NT2/D1 (cell line): ENCODE results near the gene FBXL7.

Source experiments
- DNase-seq: peaks from one replicate; pipeline ENCODE4 v3.0.0-alpha.2; 2011; ENCODE audit warnings: low read depth, low spot score
- H3K27me3 ChIP-seq: 2 replicates; pipeline ENCODE4 v1.6.0; 2011; ENCODE audit warnings: mild to moderate bottlenecking; ENCODE audit not compliant: insufficient read length, insufficient read depth
- H3K36me3 ChIP-seq: 2 replicates; pipeline ENCODE4 v1.6.1; 2011; ENCODE audit warnings: mild to moderate bottlenecking, low read length, mixed read lengths; ENCODE audit not compliant: insufficient read depth, insufficient read length
- H3K4me1 ChIP-seq: 2 replicates; pipeline ENCODE4 v1.5.1; 2011; ENCODE audit not compliant: insufficient read depth, insufficient read length
- H3K4me3 ChIP-seq: 2 replicates; pipeline ENCODE4 v1.5.1; 2011; ENCODE audit warnings: low read depth; ENCODE audit not compliant: insufficient read length
- H3K9ac ChIP-seq: 2 replicates; pipeline ENCODE4 v1.6.0; 2011; ENCODE audit warnings: low read depth; ENCODE audit not compliant: insufficient read length
- H3K9me3 ChIP-seq: 2 replicates; pipeline ENCODE4 v1.5.1; 2011; ENCODE audit warnings: mild to moderate bottlenecking, low read length; ENCODE audit not compliant: insufficient read depth
- SUZ12 ChIP-seq: IDR thresholded peaks from 2 replicates; pipeline ENCODE4 v1.6.1; 2011; ENCODE audit not compliant: insufficient read length, insufficient read depth; ENCODE audit errors: extremely low read depth
- YY1 ChIP-seq: IDR thresholded peaks from 2 replicates; pipeline ENCODE4 v1.6.1; 2011; ENCODE audit not compliant: insufficient read length, insufficient read depth
- ZNF274 ChIP-seq: IDR thresholded peaks from 2 replicates; pipeline ENCODE4 v1.6.1; 2011; ENCODE audit warnings: mild to moderate bottlenecking, low read depth, low read length

The FBXL7 gene

DNA sequence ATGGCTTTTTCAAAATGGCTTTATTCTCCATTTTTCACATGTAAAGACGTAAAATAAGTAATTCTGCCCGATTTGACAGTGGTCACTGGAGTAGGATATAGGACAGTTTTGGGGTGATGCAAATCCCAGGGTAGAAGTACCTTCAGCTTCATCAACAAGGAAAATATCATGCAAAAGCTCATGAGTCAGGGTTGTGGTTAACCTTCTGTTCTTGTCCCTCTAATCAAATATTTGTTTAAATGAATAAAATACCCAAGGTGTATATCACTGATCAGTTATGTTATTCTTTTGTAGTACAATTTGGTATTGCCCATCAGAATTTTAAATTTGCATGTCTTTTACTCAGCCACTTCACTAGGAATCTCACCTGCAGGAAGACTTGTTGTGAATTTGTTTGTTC, 40.0 kb downstream of the FBXL7 start:
- no peaks in the 10 kb centered on the region for H3K27me3 ChIP-seq
- TF ChIP-seq YY1 (no peak), ZNF274 (no peak), SUZ12 (no peak)

GRCh38 chr5:15544039-15544438, 44.1 kb downstream of the FBXL7 start:
- no peaks in the 10 kb centered on the region for H3K36me3 ChIP-seq

More for the DNA sequence above, 40.0 kb downstream of the FBXL7 start:
- no peak overlapping the region for H3K4me3 ChIP-seq
- no peak for DNase-seq
- no peaks in the 10 kb centered on the region for H3K36me3 ChIP-seq
- peaks cover 7% of the 10 kb centered on the region; the same call in 1 of the 2 replicates for H3K9me3 ChIP-seq
- no peak overlapping the region for H3K9ac ChIP-seq
- no peaks in the 10 kb centered on the region for H3K4me1 ChIP-seq

DNA sequence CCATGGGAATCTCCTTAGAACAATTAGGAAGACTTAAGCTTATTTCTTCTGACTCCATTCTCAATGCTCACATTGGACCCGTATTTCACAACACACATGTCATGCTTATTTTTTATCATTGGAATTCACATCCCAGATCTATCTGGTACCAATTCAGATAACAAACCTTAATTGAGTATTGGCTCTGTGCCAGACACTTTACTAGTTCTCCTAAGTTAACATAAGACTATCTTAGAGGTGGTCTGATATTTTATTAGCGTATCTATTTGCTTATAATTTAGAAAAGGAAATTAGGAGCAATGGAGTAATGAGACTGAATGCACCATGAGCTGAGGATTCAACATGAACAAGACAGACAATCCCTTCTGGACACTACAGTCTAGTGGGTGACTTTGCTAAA, 45.1 kb downstream of the FBXL7 start:
- Histone ChIP-seq H3K27me3 (no peaks in the 10 kb centered on the region), H3K4me3 (no peak overlapping the region), H3K9ac (no peak overlapping the region), H3K36me3 (no peaks in the 10 kb centered on the region), H3K9me3 (no peaks in the 10 kb centered on the region), H3K4me1 (no peaks in the 10 kb centered on the region)
- TF ChIP-seq SUZ12 (no peak), ZNF274 (no peak), YY1 (no peak)
- DNase-seq: no peak

More at GRCh38 chr5:15544039-15544438, 44.1 kb downstream of the FBXL7 start:
- DNase-seq: no peak
- no peak overlapping the region for H3K4me3 ChIP-seq
- H3K9me3 ChIP-seq: no peaks in the 10 kb centered on the region
- H3K9ac ChIP-seq: no peak overlapping the region
- no peaks in the 10 kb centered on the region for H3K4me1 ChIP-seq
- H3K27me3 ChIP-seq: no peaks in the 10 kb centered on the region
- no peak for TF ChIP-seq SUZ12

DNA sequence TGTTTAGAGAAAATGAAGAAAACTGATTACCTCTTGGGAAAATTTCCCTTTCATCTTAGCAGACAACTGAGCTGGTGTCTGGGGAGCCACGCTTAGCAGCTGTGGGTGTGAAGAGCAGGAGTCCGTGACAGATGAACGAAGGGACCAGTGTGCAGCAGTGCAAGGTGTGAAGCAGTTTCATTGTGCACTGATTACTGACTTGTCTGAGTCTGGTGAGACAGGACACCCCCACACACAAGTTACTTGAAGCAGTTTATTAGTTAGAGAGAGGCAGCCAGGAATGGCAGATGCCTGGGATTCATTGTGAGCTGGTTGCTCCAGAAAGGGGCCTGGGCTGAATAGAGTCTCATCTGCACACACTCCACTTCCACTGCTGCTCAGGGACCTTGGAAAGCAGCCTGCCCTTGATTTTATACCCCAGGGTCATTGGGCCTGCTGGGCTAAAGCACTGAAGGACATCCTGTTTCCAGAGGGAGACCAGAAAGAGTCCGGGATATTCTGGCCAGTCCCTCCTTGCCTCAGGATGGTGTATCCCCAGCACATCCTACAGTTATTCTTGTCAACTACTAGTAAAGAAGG, 47.4 kb downstream of the FBXL7 start:
- no peak for TF ChIP-seq SUZ12
- no peak for TF ChIP-seq YY1
- no peak for TF ChIP-seq ZNF274
- no peak overlapping the region for H3K9ac ChIP-seq
- H3K9me3 ChIP-seq: peaks cover under 1% of the 10 kb centered on the region; the same call in 1 of the 2 replicates
- no peak overlapping the region for H3K4me3 ChIP-seq
- H3K27me3 ChIP-seq: no peaks in the 10 kb centered on the region
- DNase-seq: no peak
- H3K4me1 ChIP-seq: no peaks in the 10 kb centered on the region
- no peaks in the 10 kb centered on the region for H3K36me3 ChIP-seq

DNA sequence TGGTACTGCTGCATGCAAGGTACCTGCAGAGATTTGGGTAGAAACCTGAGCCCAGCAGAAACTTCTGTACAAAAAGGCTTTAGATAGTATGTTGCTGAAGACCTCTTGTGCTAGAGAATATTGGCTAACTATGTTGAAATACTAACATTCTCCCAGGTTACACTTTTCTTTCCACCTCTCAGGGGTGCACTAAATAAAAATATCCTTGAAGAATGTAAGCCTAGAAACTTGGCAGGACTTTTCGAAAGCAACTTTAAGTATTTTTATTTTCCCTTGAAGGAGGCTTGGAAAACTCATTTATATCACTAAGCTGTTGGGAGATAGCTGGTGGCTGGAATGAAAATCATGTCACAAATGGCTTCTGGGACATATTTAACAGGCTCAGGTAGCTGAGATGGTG, 50.0 kb downstream of the FBXL7 start:
- Histone ChIP-seq H3K27me3 (no peaks in the 10 kb centered on the region), H3K4me3 (no peak overlapping the region), H3K4me1 (no peaks in the 10 kb centered on the region), H3K9me3 (peaks cover 4% of the 10 kb centered on the region; the same call in 1 of the 2 replicates), H3K9ac (no peak overlapping the region), H3K36me3 (no peaks in the 10 kb centered on the region)
- DNase-seq: no peak
- TF ChIP-seq YY1 (no peak), SUZ12 (no peak), ZNF274 (no peak)

- no peak overlapping the region for H3K4me3 ChIP-seq
- no peak overlapping the region for H3K9ac ChIP-seq
- H3K27me3 ChIP-seq: no peaks in the 10 kb centered on the region
These were observed 50.6 kb downstream of the FBXL7 start for GRCh38 chr5:15550502-15551112.

DNA sequence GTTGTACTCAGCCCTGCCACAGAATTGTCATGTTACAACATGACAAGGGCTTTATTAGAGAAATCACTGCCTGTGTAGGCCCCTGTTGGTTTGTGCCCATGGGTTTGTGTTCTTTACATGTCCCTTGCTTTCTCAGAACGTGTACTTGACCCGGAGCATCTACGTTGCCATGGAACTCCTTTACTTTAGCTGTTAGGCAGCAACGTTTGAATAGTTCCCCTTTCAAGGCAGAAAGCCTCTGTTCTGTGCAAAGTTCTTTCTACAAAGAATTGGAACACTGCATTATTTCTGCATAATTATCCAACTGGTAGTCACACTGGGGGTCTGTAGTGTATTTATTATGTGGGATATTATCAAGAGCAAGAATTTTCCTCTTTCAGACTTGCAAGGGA, 51.1 kb downstream of the FBXL7 start:
- TF ChIP-seq SUZ12 (no peak), YY1 (no peak), ZNF274 (no peak)
- Histone ChIP-seq H3K4me1 (no peaks in the 10 kb centered on the region), H3K9ac (no peak overlapping the region), H3K4me3 (no peak overlapping the region), H3K9me3 (peaks cover 4% of the 10 kb centered on the region; the same call in 1 of the 2 replicates), H3K36me3 (no peaks in the 10 kb centered on the region), H3K27me3 (no peaks in the 10 kb centered on the region)
- DNase-seq: no peak

More at GRCh38 chr5:15550502-15551112, 50.6 kb downstream of the FBXL7 start:
- no peak for TF ChIP-seq ZNF274
- no peak for TF ChIP-seq YY1
- no peak for TF ChIP-seq SUZ12
- peaks cover 4% of the 10 kb centered on the region; the same call in 1 of the 2 replicates for H3K9me3 ChIP-seq
- DNase-seq: no peak
- no peaks in the 10 kb centered on the region for H3K36me3 ChIP-seq
- no peaks in the 10 kb centered on the region for H3K4me1 ChIP-seq

- H3K27me3 ChIP-seq: no peaks in the 10 kb centered on the region
- no peak for DNase-seq
- H3K9ac ChIP-seq: no peak overlapping the region
- H3K9me3 ChIP-seq: peaks cover 4% of the 10 kb centered on the region; the same call in 1 of the 2 replicates
- H3K36me3 ChIP-seq: peaks cover 2% of the 10 kb centered on the region
- TF ChIP-seq YY1: no peak
- H3K4me3 ChIP-seq: no peak overlapping the region
- no peaks in the 10 kb centered on the region for H3K4me1 ChIP-seq
These were observed 54.6 kb downstream of the FBXL7 start for GRCh38 chr5:15554542-15554941.
